DND-41 (cell line): ENCODE data around the gene RHOG.

Experiments used
- ATAC-seq: fragments of 200-7000 bp; cut with Tn5 transposase; 3 replicates; pipeline ENCODE4 v1.9.1; 2021; ENCODE audit warnings: low read depth; ENCODE audit not compliant: insufficient read depth
- DNase-seq: peaks from one replicate; pipeline ENCODE4 v3.0.0-alpha.2; 2020
- H2AFZ ChIP-seq: 2 replicates; pipeline ENCODE4 v1.6.0; 2012; ENCODE audit warnings: low read depth, low read length
- H3K27ac ChIP-seq: 2 replicates; pipeline ENCODE4 v1.5.1; 2012; ENCODE audit warnings: low read length, inconsistent platforms
- H3K27me3 ChIP-seq: fragments of 200-600 bp; sonication (generic); 2 replicates; pipeline ENCODE4 v1.6.0; 2012; ENCODE audit warnings: low read length, mild to moderate bottlenecking, inconsistent platforms; ENCODE audit not compliant: insufficient read depth, poor library complexity
- H3K36me3 ChIP-seq: 2 replicates; pipeline ENCODE4 v1.5.1; 2012; ENCODE audit warnings: low read length, inconsistent platforms; ENCODE audit not compliant: insufficient read depth
- H3K4me1 ChIP-seq: 2 replicates; pipeline ENCODE4 v1.5.1; 2012; ENCODE audit warnings: mild to moderate bottlenecking, low read length; ENCODE audit not compliant: insufficient read depth
- H3K4me2 ChIP-seq: 2 replicates; pipeline ENCODE4 v1.6.0; 2012; ENCODE audit warnings: mild to moderate bottlenecking, moderate library complexity, low read length, inconsistent platforms; ENCODE audit not compliant: insufficient read depth
- H3K4me3 ChIP-seq, 2 experiments: fragments of 200-600 bp in 1 of 2; shearing (Covaris generic) in 1 of 2; 2 replicates each; pipeline ENCODE4 v1.5.1; 2012 to 2016; ENCODE audit warnings: inconsistent platforms in 2 of 2, low read length in 2 of 2, mild to moderate bottlenecking in 2 of 2, low read depth in 1 of 2, moderate library complexity in 1 of 2
- H3K79me2 ChIP-seq: 2 replicates; pipeline ENCODE4 v1.6.0; 2012; ENCODE audit warnings: low read length, inconsistent platforms; ENCODE audit not compliant: insufficient read depth
- H3K9ac ChIP-seq: 2 replicates; pipeline ENCODE4 v1.6.0; 2012; ENCODE audit warnings: low read depth, mild to moderate bottlenecking, inconsistent platforms, low read length, moderate library complexity
- H3K9me3 ChIP-seq: 2 replicates; pipeline ENCODE4 v1.5.1; 2012; ENCODE audit warnings: low read length, moderate library complexity, mild to moderate bottlenecking, inconsistent platforms; ENCODE audit not compliant: insufficient read depth, severe bottlenecking
- H4K20me1 ChIP-seq: 2 replicates; pipeline ENCODE4 v1.6.0; 2012; ENCODE audit warnings: low read length; ENCODE audit not compliant: insufficient read depth
- CTCF ChIP-seq: IDR thresholded peaks from 2 replicates; pipeline ENCODE4 v1.5.1; 2012; ENCODE audit warnings: borderline replicate concordance, low read length, moderate library complexity, mild to moderate bottlenecking; ENCODE audit not compliant: poor library complexity, severe bottlenecking; ENCODE audit errors: extremely low read depth
- EZH2 ChIP-seq: IDR thresholded peaks from 3 replicates; pipeline ENCODE4 v1.6.1; 2012; ENCODE audit warnings: borderline replicate concordance, low read depth, mild to moderate bottlenecking, moderate library complexity, low read length, inconsistent platforms; ENCODE audit not compliant: severe bottlenecking

Gene RHOG

GRCh38 chr11:3878258-3878584, 37.5 kb upstream of the RHOG start:
- Histone ChIP-seq H3K4me2 (no peak overlapping the region), H3K79me2 (peaks cover 94% of the 10 kb centered on the region)
- no peak for ATAC-seq

GRCh38 chr11:3877364-3878257, 36.9 kb upstream of the RHOG start:
- Histone ChIP-seq H3K27me3 (no peaks in the 10 kb centered on the region), H3K4me1 (no peaks in the 10 kb centered on the region), H2AFZ (no peak overlapping the region), H3K79me2 (peaks cover 93% of the 10 kb centered on the region), H3K27ac (no peak overlapping the region), H3K9ac (no peak overlapping the region), H3K9me3 (no peaks in the 10 kb centered on the region), H3K36me3 (0 out of 2 replicates have a peak, but pooled peaks cover 2% of the 10 kb centered on the region), H4K20me1 (peaks cover 26% of the 10 kb centered on the region; the same call in 1 of the 2 replicates), H3K4me2 (no peak overlapping the region), H3K4me3 (no peak overlapping the region)
- no peak for TF ChIP-seq CTCF
- no peak for TF ChIP-seq EZH2
- DNase-seq (no peak), ATAC-seq (no peak)

More at GRCh38 chr11:3878258-3878584, 37.5 kb upstream of the RHOG start:
- H3K27me3 ChIP-seq = no peaks in the 10 kb centered on the region
- peaks cover 26% of the 10 kb centered on the region; the same call in 1 of the 2 replicates for H4K20me1 ChIP-seq
- no peaks in the 10 kb centered on the region for H3K4me1 ChIP-seq
- TF ChIP-seq CTCF (no peak), EZH2 (no peak)
- no peaks in the 10 kb centered on the region for H3K36me3 ChIP-seq
- no peak overlapping the region for H3K4me3 ChIP-seq
- H2AFZ ChIP-seq = no peak overlapping the region
- no peak for DNase-seq
- no peaks in the 10 kb centered on the region for H3K9me3 ChIP-seq
- H3K27ac ChIP-seq = no peak overlapping the region
- no peak overlapping the region for H3K9ac ChIP-seq

- Histone ChIP-seq H4K20me1 (peaks cover 26% of the 10 kb centered on the region; the same call in 1 of the 2 replicates), H3K4me3 (no peak overlapping the region), H3K36me3 (0 out of 2 replicates have a peak, but pooled peaks cover 2% of the 10 kb centered on the region), H3K4me1 (no peaks in the 10 kb centered on the region), H3K27ac (no peak overlapping the region), H3K9ac (no peak overlapping the region), H2AFZ (no peak overlapping the region), H3K9me3 (no peaks in the 10 kb centered on the region), H3K4me2 (no peak overlapping the region), H3K79me2 (peaks cover 93% of the 10 kb centered on the region), H3K27me3 (no peaks in the 10 kb centered on the region)
- ATAC-seq (no peak), DNase-seq (no peak)
- no peak for TF ChIP-seq EZH2
- no peak for TF ChIP-seq CTCF
Observed at GRCh38 chr11:3876613-3877012, 35.9 kb upstream of the RHOG start.
